HG02798 (cell line): ENCODE measurements around the gene RPUSD1.

ENCODE experiments used
- ATAC-seq: cut with Tn5 transposase; IDR thresholded peaks from one replicate; pipeline ENCODE4 v1.9.1; 2021; ENCODE audit warnings: mild to moderate bottlenecking; ENCODE audit not compliant: unreplicated experiment, poor library complexity

RPUSD1 gene

DNA sequence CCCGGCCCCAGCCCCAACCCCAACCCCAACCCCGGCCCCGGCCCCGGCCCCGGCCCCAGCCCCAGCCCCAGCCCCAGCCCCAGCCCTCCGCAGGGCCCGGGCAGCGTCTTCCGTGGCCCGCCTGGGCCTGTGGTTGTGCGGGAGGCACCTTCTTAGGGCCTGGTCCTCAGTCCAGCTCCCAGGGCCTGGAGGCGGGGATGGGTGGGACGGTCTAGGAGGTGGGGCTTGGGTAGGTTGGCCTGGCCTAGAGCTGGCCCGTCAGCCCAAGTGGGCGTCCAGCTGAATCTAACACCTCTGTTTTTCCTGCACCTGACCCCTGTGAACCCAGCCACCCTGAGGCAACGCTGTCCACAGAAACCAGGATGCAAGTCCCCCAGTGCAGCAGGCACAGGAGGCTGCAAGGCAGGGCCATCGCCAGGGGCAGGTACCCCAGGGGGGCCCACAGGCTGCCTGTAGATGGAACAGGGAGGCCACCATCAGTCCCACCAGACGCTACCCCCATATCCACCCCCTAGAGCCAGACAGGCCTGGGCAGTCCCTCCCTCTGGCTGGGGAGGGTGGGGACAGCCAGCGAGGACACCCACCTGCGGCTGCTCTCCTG is 18.9 kb downstream of the RPUSD1 start:
- no peak for ATAC-seq

GRCh38 chr16:768428-768827 is 19.8 kb downstream of the RPUSD1 start:
- no peak for ATAC-seq

DNA sequence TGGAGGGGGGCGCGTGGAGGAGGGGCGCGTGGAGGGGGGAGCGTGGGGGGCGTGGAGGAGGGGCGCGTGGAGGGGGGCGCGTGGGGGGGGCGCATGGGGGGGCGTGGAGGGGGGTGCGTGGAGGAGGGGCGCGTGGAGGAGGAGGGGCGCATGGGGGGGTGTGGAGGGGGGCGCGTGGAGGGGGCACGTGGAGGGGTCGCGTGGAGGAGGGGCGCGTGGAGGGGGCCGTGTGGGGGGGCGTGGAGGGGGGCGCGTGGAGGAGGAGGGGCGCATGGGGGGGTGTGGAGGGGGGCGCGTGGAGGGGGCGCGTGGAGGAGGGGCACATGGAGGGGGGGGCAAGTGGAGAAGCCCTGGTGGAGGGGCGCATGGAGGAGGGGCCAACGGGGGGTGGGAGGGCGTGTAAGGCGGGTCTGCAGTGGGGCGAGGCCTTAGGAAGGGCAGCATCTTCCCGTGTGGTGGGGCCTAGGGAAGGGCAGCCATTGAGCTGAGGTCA is 20.4 kb downstream of the RPUSD1 start:
- no peak for ATAC-seq

DNA sequence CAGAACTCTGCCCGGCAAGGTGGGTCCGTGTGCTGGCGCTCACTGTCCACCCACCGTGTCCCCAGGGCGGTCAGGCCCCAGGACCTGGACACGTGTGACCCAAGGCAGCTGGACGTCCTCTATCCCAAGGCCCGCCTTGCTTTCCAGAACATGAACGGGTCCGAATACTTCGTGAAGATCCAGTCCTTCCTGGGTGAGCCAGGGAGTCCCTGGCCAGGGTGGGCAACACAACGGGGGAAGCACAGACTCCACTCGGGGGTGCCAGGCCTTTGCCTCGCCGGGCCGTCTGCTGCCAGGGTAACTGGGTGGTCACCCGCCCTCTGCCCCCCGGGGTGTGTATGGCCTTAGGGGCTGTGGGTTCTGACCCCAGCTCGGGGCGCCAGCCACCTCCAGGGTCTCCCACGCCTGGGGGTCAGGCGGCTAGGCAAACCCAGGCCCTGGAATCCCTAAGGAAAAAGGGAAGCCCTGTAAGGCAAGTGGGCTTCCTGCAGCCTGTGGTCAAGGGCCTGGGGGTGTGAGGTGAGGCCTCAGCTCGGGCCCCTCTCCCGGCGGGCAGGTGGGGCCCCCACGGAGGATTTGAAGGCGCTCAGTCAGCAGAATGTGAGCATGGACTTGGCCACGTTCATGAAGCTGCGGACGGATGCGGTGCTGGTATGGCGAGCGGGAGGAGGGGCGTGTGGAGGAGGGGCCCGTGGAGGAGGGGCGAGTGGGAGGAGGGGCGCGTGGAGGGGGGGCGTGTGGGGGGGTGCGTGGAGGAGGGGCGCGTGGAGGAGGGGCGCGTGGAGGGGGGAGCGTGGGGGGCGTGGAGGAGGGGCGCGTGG is 21.2 kb downstream of the RPUSD1 start:
- ATAC-seq: no peak

- no peak for ATAC-seq
Measured at GRCh38 chr16:766008-766819, 22.0 kb downstream of the RPUSD1 start.

DNA sequence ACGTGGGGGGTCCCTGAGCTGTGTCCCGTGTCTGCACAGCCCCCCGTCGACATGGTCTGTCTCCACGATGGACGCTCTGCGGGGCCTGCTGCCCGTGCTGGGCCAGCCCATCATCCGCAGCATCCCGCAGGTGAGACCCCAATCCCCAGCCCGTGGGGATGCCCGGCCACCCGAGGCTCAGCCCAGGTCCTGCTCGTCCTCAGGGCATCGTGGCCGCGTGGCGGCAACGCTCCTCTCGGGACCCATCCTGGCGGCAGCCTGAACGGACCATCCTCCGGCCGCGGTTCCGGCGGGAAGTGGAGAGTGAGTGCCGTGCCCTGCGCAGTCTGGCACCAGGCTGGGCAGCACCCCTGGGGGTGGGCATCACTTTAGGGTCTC is 22.7 kb downstream of the RPUSD1 start:
- ATAC-seq: no peak

DNA sequence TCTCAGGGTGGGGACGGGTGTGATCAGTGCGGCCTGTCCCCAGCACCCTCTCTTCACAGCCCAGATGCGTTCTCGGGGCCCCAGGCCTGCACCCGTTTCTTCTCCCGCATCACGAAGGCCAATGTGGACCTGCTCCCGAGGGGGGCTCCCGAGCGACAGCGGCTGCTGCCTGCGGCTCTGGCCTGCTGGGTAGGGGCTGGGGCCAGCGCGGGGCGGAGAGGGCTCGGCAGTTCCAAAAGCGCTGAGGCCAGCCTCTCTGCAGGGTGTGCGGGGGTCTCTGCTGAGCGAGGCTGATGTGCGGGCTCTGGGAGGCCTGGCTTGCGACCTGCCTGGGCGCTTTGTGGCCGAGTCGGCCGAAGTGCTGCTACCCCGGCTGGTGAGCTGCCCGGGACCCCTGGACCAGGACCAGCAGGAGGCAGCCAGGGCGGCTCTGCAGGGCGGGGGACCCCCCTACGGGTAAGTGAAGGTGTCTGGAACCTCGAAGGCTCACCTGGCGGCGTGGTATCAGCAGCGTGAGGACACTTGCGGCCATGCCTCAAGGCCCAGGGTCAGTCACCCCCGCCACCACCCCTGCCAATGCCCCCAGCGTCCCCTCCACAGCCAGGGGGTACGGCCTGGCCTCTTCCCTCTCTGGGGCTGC is 23.2 kb downstream of the RPUSD1 start:
- ATAC-seq: no peak

GRCh38 chr16:764184-764750 is 23.9 kb downstream of the RPUSD1 start:
- ATAC-seq: no peak

DNA sequence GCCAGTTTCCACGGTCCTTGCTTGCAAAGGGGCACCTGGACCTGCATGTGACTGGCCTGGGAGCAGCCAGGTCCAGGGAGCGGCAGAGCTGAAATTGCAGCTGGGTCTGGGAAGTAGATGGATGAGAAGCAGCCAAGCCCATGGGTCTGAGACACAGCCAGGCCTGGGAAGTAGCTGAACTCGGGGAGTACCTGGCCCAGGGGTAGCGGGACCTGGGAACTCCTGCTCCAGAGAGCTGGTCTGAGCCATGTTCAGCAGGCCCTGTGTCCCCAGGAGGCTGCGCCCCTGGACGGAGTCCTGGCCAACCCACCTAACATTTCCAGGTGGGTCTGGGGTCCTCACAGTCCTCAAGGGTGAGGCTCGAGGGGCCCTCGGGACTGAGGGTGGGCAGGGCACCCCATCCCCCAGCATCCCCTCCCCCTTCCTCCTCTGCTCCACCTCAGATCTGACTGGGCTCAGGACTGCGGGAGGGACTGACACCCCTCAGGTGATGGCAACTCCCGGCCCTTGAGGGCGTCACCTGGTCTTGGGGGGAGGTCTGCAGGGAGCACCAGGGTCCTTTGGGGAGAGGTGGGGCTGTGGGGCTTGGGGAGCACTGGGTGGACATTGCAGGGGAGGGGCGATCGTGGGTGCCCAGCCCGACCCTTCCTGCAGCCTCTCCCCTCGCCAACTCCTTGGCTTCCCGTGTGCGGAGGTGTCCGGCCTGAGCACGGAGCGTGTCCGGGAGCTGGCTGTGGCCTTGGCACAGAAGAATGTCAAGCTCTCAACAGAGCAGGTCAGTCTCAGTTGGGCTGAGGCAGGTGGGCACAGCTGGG is 24.6 kb downstream of the RPUSD1 start:
- no peak for ATAC-seq

- ATAC-seq: no peak
Measured at GRCh38 chr16:762595-763268, 25.4 kb downstream of the RPUSD1 start.

- no peak for ATAC-seq
Measured at GRCh38 chr16:761625-762513, 26.3 kb downstream of the RPUSD1 start.

DNA sequence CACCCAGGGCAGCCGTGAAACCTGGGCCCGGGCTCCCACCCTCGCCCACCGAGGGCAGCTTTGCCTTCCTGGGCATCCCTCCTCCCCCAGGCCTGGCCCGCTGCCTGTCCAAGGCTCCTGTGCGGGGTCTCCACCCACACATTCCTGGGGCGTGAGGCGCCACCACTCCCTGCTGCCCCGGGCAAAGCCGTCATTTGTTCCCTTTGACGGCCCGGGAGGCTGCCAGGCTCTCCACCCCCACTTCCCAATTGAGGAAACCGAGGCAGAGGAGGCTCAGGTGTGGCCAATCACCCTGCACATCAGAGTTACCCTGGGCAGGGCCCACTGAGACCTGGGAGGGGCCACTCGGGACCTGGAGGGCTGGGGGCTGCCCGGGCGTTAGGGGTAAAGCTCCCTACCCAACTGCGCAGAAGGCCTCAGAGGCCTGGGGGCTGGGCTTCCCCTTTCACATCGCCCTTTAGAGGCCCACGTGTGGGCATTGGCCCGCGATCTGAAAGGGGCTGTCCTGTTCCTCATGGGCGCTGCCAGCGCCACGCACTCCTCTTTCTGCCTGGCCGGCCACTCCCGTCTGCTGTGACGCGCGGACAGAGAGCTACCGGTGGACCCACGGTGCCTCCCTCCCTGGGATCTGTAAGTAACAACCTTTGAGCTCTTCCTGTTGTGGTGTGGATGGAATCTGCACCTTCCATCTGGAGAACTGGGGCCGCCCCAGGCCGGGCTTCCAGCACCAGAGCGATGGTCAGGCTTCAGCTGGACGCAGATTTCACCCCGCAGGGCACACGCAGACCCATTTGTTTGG is 27.4 kb downstream of the RPUSD1 start, which contains the start of gene MSLN:
Gene MSLN (plus strand): TSS at position 190 of the 799 bp plus-strand sequence. CDS start 1,947 bp downstream, outside the sequence.
- ATAC-seq: no peak

DNA sequence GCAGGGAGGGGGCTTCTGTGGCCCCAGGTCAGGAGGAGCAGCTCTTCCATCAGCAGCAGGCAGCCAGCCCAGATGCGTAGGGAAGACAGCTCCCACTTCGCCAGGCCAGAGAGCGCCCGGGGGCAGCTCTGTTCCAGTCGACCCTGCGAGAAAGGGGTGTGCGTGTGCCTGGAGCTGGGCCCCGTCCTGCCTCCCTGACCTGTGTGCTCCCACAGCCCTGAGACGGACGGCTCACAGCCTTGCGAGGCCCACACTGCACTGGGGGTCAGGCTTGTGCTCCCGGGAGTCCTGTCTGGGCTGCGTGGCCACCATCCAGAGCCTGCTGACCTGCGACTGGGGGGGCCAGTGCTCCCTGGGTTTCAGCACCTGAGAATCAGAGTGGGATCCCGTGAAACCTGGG is 28.1 kb downstream of the RPUSD1 start:
- ATAC-seq: no peak

- ATAC-seq: no peak
Measured at GRCh38 chr16:759110-759910, 28.9 kb downstream of the RPUSD1 start.

DNA sequence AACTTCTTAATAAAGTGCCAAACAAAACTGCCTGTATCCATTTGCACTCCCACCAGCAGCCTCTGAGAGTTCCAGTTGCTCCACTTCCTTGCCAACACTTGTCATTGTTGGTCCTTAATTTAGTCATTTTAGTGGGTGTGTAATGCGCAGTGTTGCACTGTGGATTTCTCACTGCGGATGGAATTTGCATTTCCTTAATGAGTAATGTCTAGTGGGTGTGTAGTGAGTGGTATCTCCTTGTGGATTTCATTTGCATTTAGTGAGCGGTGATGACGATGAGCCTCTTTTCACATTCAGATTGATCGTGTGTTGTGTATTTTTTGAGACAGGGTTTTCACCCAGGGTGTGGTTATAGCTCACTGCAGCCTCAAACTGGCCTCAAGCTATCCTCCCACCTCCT is 31.8 kb downstream of the RPUSD1 start:
- ATAC-seq: no peak

DNA sequence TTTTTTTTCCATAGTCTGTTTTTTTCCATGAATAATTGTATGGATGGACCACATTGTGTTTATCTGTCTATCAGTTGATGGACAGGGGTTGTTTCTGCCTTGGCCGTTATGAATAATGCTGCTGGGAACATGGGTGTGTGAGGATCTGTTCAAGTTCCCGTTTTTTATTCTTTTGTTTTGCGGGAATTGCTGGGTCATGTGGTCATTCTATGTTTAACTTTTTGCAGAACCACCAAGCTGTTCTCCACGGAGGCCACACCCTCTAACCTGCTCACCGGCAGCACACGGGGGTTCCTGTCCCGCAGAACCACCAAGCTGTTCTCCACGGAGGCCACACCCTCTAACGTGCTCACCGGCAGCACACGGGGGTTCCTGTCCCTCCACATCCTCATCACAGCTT is 33.5 kb downstream of the RPUSD1 start:
- ATAC-seq: no peak
